CD4-positive, alpha-beta T cell (primary cell): ENCODE results near the gene LRRC47. TPM values are rescaled to one million over a fixed set of nuclear protein-coding genes. Genes with fewer than 3 reads are reported as not detected.

ENCODE experiments used
- ATAC-seq: fragments of 200-7000 bp; cut with Tn5 transposase; one replicate; pipeline ENCODE4 v1.10.0; 2022; ENCODE audit warnings: mild to moderate bottlenecking; ENCODE audit not compliant: poor library complexity
- CTCF ChIA-PET: fragments of 350-600 bp; sonication (Branson Sonifier 250); formaldehyde crosslinking; loops from one replicate; lab custom pipeline; 2021; ENCODE audit warnings: antibody characterized with exemption, inconsistent platforms; lab: Charles Lee
- POLR2A ChIA-PET: fragments of 350-600 bp; sonication (Branson Sonifier 250); formaldehyde crosslinking; loops from one replicate; lab custom pipeline; 2021; ENCODE audit warnings: antibody characterized with exemption, inconsistent platforms; lab: Charles Lee
- DNase-seq, 14 experiments: peaks; one replicate each; pipeline ENCODE4 v3.0.0-alpha.2; 2013 to 2020; ENCODE audit warnings: mixed read lengths in 2 of 14
- H3K27ac ChIP-seq, 2 donors: one replicate each; pipeline versions ENCODE4 v1.5.1 to v1.7.0; 2013; ENCODE audit warnings: low read length in 2 of 2, low read depth in 1 of 2, mild to moderate bottlenecking in 1 of 2
- H3K27me3 ChIP-seq, 2 experiments: 1 replicate in 1 of 2; 2 replicates in 1 of 2; pipeline versions ENCODE4 v1.6.1 to v1.7.0; 2013; ENCODE audit warnings: low read length in 2 of 2, control low read depth in 1 of 2, mild to moderate bottlenecking in 1 of 2, moderate library complexity in 1 of 2; ENCODE audit not compliant: insufficient read depth in 2 of 2, control insufficient read depth in 1 of 2
- H3K36me3 ChIP-seq: one replicate; pipeline ENCODE4 v1.6.1; 2013; ENCODE audit warnings: low read length, control low read depth; ENCODE audit not compliant: insufficient read depth
- H3K4me1 ChIP-seq: one replicate; pipeline ENCODE4 v1.6.1; 2013; ENCODE audit warnings: low read length, control low read depth; ENCODE audit not compliant: insufficient read depth
- H3K4me3 ChIP-seq: one replicate; pipeline ENCODE4 v1.5.1; 2013; ENCODE audit warnings: mild to moderate bottlenecking, low read length, moderate library complexity
- H3K9me3 ChIP-seq, 2 experiments: 1 replicate in 1 of 2; 2 replicates in 1 of 2; pipeline versions ENCODE4 v1.6.1 to v1.7.0; 2013; ENCODE audit warnings: low read length in 2 of 2, mild to moderate bottlenecking in 2 of 2, control low read depth in 1 of 2, moderate library complexity in 1 of 2; ENCODE audit not compliant: control insufficient read depth in 1 of 2, insufficient read depth in 1 of 2
- H3K27ac Mint-ChIP-seq: one replicate; pipeline ENCODE4 v1.8.0; 2020; ENCODE audit warnings: mixed read lengths
- H3K27me3 Mint-ChIP-seq: one replicate; pipeline ENCODE4 v1.8.0; 2021; ENCODE audit warnings: mixed read lengths
- H3K36me3 Mint-ChIP-seq: one replicate; pipeline ENCODE4 v1.8.0; 2021; ENCODE audit warnings: low read depth, mixed read lengths
- H3K4me1 Mint-ChIP-seq: one replicate; pipeline ENCODE4 v1.8.0; 2021; ENCODE audit warnings: low read depth, mixed read lengths
- H3K4me3 Mint-ChIP-seq: one replicate; pipeline ENCODE4 v1.8.0; 2020; ENCODE audit warnings: mild to moderate bottlenecking, mixed read lengths
- H3K9me3 Mint-ChIP-seq: one replicate; pipeline ENCODE4 v1.8.0; 2020; ENCODE audit warnings: mixed read lengths
- CTCF ChIP-seq: fragments of 200-600 bp; IDR thresholded peaks from one replicate; pipeline ENCODE4 v1.8.0; 2022; ENCODE audit warnings: antibody characterized with exemption, mild to moderate bottlenecking
- intact Hi-C, 2 experiments: fragments of 100-400 bp; cut with DNase I in 1 of 2; cut with micrococcal nuclease in 1 of 2; formaldehyde crosslinking; loops; one replicate each; pipeline versions ENCODE4 v1.15.1 to v1.9.0; 2023 to 2025; cut with DNase I, micrococcal nuclease
- total RNA-seq, 174 experiments: library from RNA in 2 of 174; stranded (reverse) in 2 of 174; gene quantifications; one replicate each; pipeline ENCODE4 v1.2.3 and lab custom pipeline; 2021 to 2026

LRRC47 gene
- total RNA-seq, 2 experiments from 2014 or later, result 30.1 to 32.0 TPM

GRCh38 chr1:3821447-3821846 is 25.1 kb upstream of the LRRC47 start:
- Histone ChIP-seq H3K27ac (no peak overlapping the region), H3K4me1 (no peaks in the 10 kb centered on the region), H3K36me3 (peaks cover 54% of the 10 kb centered on the region), H3K4me3 (no peak overlapping the region), H3K27me3 (no peaks in the 10 kb centered on the region), H3K9me3 (peaks cover 0 to 4% of the 10 kb centered on the region in 2 experiments)
- no peaks in the 10 kb centered on the region for H3K4me1 Mint-ChIP-seq
- intact Hi-C loops, result no loop called here
- no peaks in the 10 kb centered on the region for H3K9me3 Mint-ChIP-seq
- ATAC-seq, result no peak
- H3K36me3 Mint-ChIP-seq, result peaks cover 62% of the 10 kb centered on the region
- H3K27me3 Mint-ChIP-seq, result no peaks in the 10 kb centered on the region
- no peak for DNase-seq
- TF ChIP-seq CTCF, result no peak
- no peak overlapping the region for H3K4me3 Mint-ChIP-seq
- H3K27ac Mint-ChIP-seq, result no peak overlapping the region
- ChIA-PET CTCF (no interaction called here), POLR2A (no interaction called here)

- Mint-ChIP-seq H3K36me3 (peaks cover 61% of the 10 kb centered on the region), H3K9me3 (no peaks in the 10 kb centered on the region), H3K4me1 (no peaks in the 10 kb centered on the region), H3K27me3 (no peaks in the 10 kb centered on the region), H3K27ac (no peak overlapping the region), H3K4me3 (no peak overlapping the region)
- Histone ChIP-seq H3K4me1 (no peaks in the 10 kb centered on the region), H3K27me3 (no peaks in the 10 kb centered on the region), H3K9me3 (peaks cover 0 to 5% of the 10 kb centered on the region in 2 experiments), H3K27ac (no peak overlapping the region), H3K36me3 (peaks cover 53% of the 10 kb centered on the region), H3K4me3 (no peak overlapping the region)
- DNase-seq (no peak), ATAC-seq (no peak)
- no peak for TF ChIP-seq CTCF
- intact Hi-C loops, result no loop called here
- CTCF ChIA-PET, result no interaction called here
- POLR2A ChIA-PET, result no interaction called here
Measured at GRCh38 chr1:3821004-3821403, 24.7 kb upstream of the LRRC47 start.

GRCh38 chr1:3820316-3820715 is 24.0 kb upstream of the LRRC47 start:
- H3K9me3 Mint-ChIP-seq, result no peaks in the 10 kb centered on the region
- ATAC-seq (no peak), DNase-seq (no peak)
- no peaks in the 10 kb centered on the region for H3K27me3 ChIP-seq
- no peaks in the 10 kb centered on the region for H3K4me1 Mint-ChIP-seq
- no peaks in the 10 kb centered on the region for H3K4me1 ChIP-seq
- H3K27ac ChIP-seq, result no peak overlapping the region
- no peak overlapping the region for H3K27ac Mint-ChIP-seq
- H3K4me3 Mint-ChIP-seq, result no peak overlapping the region
- no peak overlapping the region for H3K4me3 ChIP-seq
- H3K36me3 Mint-ChIP-seq, result peaks cover 61% of the 10 kb centered on the region
- peaks cover 52% of the 10 kb centered on the region for H3K36me3 ChIP-seq
- no peak for TF ChIP-seq CTCF
- POLR2A ChIA-PET, result no interaction called here
- no peaks in the 10 kb centered on the region for H3K27me3 Mint-ChIP-seq
- peaks cover 0 to 5% of the 10 kb centered on the region in 2 experiments for H3K9me3 ChIP-seq
- intact Hi-C loops, result no loop called here
- CTCF ChIA-PET, result no interaction called here
